Kidney capillary endothelial cell (primary cell): ENCODE data around the gene DENND5A.
"Not testable (repeated sequence)": the region's sequence is repeated elsewhere in the genome, so short reads cannot be mapped to it uniquely, and the experiment has no call there.

ENCODE experiments used
- DNase-seq: peaks from one replicate; pipeline ENCODE4 v3.0.0-alpha.2; 2018; ENCODE audit warnings: low spot score

Gene DENND5A

GRCh38 chr11:9097186-9097943, 167.8 kb downstream of the DENND5A start:
- DNase-seq: not testable (repeated sequence)

- no peak for DNase-seq
Observed at GRCh38 chr11:9096427-9096826, 168.7 kb downstream of the DENND5A start.

DNA sequence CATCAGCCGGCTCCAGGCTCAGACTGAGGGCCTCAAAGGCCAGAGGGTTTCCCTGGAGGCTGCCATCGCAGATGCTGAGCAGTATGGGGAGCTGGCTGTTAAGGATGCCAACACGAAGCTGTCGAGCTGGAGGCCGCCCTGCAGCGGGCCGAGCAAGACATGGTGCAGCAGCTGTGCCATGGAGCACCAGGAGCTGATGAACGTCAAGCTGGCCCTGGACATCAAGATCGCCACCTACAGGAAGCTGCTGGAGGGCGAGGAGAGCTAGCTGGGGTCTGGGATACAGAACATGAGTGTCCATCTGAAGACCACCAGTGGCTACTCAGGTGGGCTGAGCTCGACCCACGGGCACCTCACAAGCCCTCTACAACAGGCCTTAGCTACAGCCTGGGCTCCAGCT, 169.7 kb downstream of the DENND5A start:
- DNase-seq: no peak

- no peak for DNase-seq
Observed at GRCh38 chr11:9094420-9094819, 170.7 kb downstream of the DENND5A start.

DNA sequence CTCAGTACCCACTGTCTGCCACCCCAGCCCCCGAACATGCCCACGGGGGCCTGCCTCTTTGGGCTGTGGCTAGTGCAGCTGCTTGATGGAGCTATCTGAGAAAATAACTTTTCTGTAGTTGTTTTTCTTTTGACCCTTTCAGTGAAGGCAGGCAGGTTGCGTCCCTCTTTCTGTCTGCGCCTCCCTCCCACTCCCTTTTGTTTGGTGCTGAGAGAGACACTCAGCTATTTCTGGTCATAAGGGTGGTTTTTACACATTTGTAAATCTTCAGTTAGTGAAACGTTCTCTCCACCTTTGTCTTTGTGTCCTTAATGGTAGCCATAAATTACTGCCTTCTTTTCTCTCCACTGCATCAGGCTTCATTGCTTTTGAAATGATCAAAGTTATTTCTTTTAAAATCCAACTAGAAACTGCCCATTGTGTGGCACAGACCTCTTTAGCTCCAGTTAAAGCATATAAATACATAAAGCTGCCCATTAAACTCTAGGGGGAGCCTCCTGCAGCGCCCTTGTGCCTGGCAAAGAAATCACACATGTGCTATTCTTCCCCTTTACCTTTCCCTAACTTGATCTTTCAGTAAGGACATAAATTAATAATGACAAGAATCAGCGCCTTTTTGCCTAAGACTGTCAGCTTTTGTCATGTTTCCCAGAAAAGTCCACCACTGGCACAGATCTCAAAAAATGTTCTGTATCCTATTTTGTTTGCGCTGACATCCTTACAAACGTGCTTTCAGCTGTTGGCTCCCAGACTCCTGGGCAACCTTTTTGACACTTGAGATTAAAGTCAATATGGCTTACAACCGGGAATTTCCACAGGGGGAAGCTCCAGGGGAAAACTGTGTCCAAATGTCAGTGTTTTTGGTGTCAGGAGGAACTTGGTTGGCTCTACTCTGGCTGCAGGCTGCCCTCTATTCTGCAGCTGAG, 172.0 kb downstream of the DENND5A start:
- no peak for DNase-seq

DNA sequence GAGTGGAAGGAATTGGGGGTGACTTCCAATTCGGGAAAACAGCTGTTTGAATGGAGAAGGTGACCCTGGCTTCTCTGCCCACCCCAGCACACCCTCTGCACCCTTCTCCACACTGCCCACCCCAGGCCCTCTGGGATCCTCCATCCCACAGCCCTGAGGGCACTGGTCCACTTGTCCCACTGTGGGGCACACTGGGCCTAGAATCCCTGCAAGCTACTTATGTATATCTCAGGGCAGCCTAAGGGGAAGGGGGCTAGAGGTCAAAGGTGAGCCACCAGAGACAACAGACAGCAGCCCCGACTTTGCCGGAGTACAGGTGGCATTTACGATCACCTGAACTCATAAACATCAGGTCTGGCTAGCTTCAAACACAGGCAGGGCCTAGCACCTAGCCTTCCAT, 173.1 kb downstream of the DENND5A start:
- DNase-seq: no peak

GRCh38 chr11:9091044-9091922, 173.9 kb downstream of the DENND5A start, which contains the start of gene SCUBE2:
Gene SCUBE2 (minus strand): TSS chr11:9091599. CDS start chr11:9091528, 71 bp downstream.
- no peak for DNase-seq

DNA sequence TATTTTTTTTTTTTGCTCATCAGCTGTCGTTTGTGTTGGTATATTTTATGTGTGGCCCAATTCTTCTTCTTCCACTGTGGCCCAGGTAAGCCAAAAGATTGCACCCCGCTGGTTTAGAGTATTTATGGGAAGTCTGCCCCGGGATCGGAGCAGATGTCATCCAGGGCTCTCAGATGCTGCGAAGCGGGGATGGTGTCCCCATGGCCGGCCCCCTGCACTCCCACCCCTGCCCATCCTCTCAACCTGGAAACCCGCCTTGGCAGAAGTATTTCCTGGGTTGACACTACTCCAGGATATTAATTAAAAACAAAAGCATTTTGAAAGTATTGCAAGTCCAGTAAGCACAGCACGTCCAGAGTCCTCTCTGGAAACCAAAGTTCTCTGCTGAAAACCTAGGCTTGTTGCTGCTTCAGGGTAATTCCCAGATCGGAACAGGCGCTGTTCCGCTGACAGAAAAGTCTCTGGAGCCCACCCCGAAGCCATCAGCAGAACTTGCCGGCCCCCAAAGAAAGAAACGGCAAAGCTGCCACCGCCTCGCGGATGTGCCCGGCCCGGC, 174.6 kb downstream of the DENND5A start:
- DNase-seq: peak; percentile 12

DNA sequence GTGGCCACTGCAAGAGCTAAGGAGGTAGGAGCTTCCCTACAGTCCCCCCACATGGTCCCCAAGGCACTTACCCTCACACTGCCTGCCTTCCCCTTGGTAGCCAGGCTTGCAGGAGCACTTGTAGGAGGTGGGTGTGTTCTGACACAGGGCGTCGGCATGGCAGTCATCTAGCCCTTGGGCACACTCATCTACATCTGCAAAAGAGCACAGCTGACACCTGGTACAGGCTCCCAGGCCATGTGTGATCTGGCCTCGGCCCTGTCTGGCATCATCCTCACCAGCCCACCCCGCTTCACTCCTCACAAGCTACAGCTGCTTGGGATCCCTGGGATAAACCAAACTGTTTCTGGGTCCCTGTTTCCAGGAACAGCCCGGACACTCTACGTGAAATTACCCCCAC, 175.5 kb downstream of the DENND5A start:
- no peak for DNase-seq

GRCh38 chr11:9089061-9089460, 176.1 kb downstream of the DENND5A start:
- no peak for DNase-seq
